ENCODE data around the gene RNF212B. TPM values are rescaled to one million over a fixed set of nuclear protein-coding genes. Genes with fewer than 3 reads are reported as not detected.

Gene RNF212B
- total RNA-seq, 1 experiment from 2014 or later: not detected

- CTCF ChIA-PET: interaction anchor here (0.5 to 0.9 kb wide), 2 partner anchors 18 to 257 kb away, joined by 5 to 7 read pairs; no protein-coding TSS in a partner anchor
- BruUV-seq (replicated peaks): no TSS peak
- H3K36me3 ChIP-seq (ENCODE audit: control insufficient read depth, insufficient read depth, low read length): no peaks in the 10 kb centered on the region
- peaks cover 8% of the 10 kb centered on the region; the same call in 1 of the 2 replicates for H3K4me1 ChIP-seq
- H3K9me3 Mint-ChIP-seq (ENCODE audit: unreplicated experiment): no peaks in the 10 kb centered on the region
- H3K36me3 Mint-ChIP-seq (ENCODE audit: insufficient read depth, unreplicated experiment): peaks cover 5% of the 10 kb centered on the region
- peak in 1 of 2 experiments; percentile 59 for DNase-seq
- no peak overlapping the region for H3K4me3 ChIP-seq (ENCODE audit: low read depth, low read length)
- peak; percentile 80 to 85 for TF ChIP-seq CTCF (IDR thresholded peaks at IDR 0.05; ENCODE audit: insufficient read depth in 1 of 2, low read depth in 1 of 2, low read length in 1 of 2, severe bottlenecking in 1 of 2, unreplicated experiment in 1 of 2)
- no peak overlapping the region for H3K27ac Mint-ChIP-seq (ENCODE audit: unreplicated experiment)
- H3K9me3 ChIP-seq: no peaks in the 10 kb centered on the region
- H3K27me3 Mint-ChIP-seq (ENCODE audit: insufficient read depth, unreplicated experiment): no peaks in the 10 kb centered on the region
- H3K4me3 Mint-ChIP-seq (ENCODE audit: unreplicated experiment): no peak overlapping the region
- H3K27me3 ChIP-seq (replicated peaks; ENCODE audit: control insufficient read depth, insufficient read depth, low read length): no peaks in the 10 kb centered on the region
- H3K4me1 Mint-ChIP-seq (ENCODE audit: low read depth, unreplicated experiment): no peaks in the 10 kb centered on the region
- POLR2A ChIA-PET: no interaction called here
- intact Hi-C loops (cut with micrococcal nuclease; ENCODE audit: unreplicated experiment): loop anchor here (1.0 to 5.0 kb wide), 2 partner anchors 9 to 193 kb away; partner anchors contain the start of genes CIROP and HOMEZ
Observed at GRCh38 chr14:23294734-23295561, 57.2 kb downstream of the RNF212B start.

DNA sequence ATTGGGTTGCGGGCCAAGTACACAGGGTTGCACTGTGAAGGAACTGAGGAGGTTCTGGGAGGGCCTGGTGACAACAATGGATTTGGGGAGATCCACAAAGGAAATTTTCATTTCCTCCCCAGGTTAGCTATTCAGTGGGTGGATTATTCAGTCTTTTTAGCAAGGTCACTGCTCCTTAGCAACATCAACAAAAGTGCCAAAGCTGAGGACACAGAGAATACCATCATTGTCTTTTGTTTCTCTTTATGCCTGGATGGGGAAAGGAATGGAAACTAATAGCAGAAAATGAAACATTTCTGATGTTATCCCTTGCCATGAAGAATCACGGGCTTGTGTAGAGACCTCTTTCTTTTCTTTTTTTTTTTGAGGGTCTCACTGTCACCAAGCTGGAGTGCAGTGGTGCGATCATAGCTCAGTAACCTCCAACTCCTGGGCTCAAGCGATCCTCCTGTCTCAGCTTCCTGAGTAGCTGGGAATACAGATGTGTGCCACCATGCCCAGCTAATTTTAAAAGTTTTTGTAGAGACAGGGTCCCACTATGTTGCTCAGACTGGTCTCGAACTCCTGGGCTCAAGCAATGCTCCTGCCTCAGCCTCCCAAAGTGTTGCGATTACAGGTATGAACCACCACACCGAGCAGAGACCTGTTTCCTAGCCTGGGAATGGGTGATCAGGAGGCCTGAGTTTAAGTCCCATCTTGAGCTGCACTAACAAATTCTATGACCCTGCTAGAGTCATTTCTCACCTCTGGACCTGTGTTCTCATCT is 58.5 kb downstream of the RNF212B start:
- POLR2A ChIA-PET: no interaction called here
- no peaks in the 10 kb centered on the region for H3K9me3 Mint-ChIP-seq (ENCODE audit: unreplicated experiment)

More for the DNA sequence above, 58.5 kb downstream of the RNF212B start:
- no peak overlapping the region for H3K4me3 ChIP-seq (ENCODE audit: low read depth, low read length)
- no peaks in the 10 kb centered on the region for H3K36me3 ChIP-seq (ENCODE audit: control insufficient read depth, insufficient read depth, low read length)
- peaks cover 11% of the 10 kb centered on the region for H3K36me3 Mint-ChIP-seq (ENCODE audit: insufficient read depth, unreplicated experiment)
- no peaks in the 10 kb centered on the region for H3K27me3 Mint-ChIP-seq (ENCODE audit: insufficient read depth, unreplicated experiment)
- DNase-seq: no peak
- CTCF ChIA-PET: interaction anchor here (0.6 to 1.7 kb wide), 2 partner anchors 176 to 177 kb away, joined by 7 read pairs; no protein-coding TSS in a partner anchor
- H3K9me3 ChIP-seq: no peaks in the 10 kb centered on the region
- BruUV-seq (replicated peaks): no TSS peak
- H3K27me3 ChIP-seq (replicated peaks; ENCODE audit: control insufficient read depth, insufficient read depth, low read length): no peaks in the 10 kb centered on the region
- intact Hi-C loops (cut with micrococcal nuclease; ENCODE audit: unreplicated experiment): loop anchor here (5.0 kb wide), 1 partner anchor 194 kb away; the partner anchor contains the start of gene CIROP
- no peak for TF ChIP-seq CTCF (IDR thresholded peaks at IDR 0.05; ENCODE audit: insufficient read depth in 1 of 2, low read depth in 1 of 2, low read length in 1 of 2, severe bottlenecking in 1 of 2, unreplicated experiment in 1 of 2)
- H3K27ac Mint-ChIP-seq (ENCODE audit: unreplicated experiment): no peak overlapping the region
- H3K4me3 Mint-ChIP-seq (ENCODE audit: unreplicated experiment): no peak overlapping the region
- H3K4me1 ChIP-seq: peaks cover 15% of the 10 kb centered on the region; the same call in 1 of the 2 replicates
- no peaks in the 10 kb centered on the region for H3K4me1 Mint-ChIP-seq (ENCODE audit: low read depth, unreplicated experiment)

Measured in Caco-2 (cell line).